ENCODE data around the gene DHX35.

Gene DHX35

DNA sequence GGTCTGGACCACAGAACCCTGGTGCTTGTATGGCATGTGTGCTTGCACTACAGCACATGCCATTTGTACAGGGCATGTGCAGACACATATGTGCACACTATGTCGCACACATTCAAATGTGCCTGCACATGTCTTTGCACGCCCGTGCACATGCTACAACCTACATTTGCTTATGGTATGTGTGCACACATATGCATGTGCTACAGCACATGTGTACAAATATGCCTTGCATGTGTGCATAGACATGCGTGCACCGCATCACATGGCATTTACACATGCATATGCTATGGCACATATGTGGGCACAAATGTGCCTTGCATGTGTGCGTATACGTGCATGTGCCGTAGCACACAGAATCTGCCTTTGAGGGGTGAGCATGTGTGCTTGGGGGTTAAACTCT, 90.5 kb downstream of the DHX35 start:
- TF ChIP-seq GLIS3 (CRISPR knock-in tag; IDR thresholded peaks at IDR 0.05): no peak
- no peak for ATAC-seq

GRCh38 chr20:39057143-39057542, 95.0 kb downstream of the DHX35 start:
- TF ChIP-seq TCF4 (CRISPR knock-in tag; IDR thresholded peaks at IDR 0.05; ENCODE audit: borderline replicate concordance) (no peak), SNAI2 (CRISPR knock-in tag; IDR thresholded peaks at IDR 0.05) (no peak), PATZ1 (CRISPR knock-in tag; IDR thresholded peaks at IDR 0.05; ENCODE audit: borderline replicate concordance) (no peak), CSRNP3 (CRISPR knock-in tag; IDR thresholded peaks at IDR 0.05) (no peak), CSDC2 (CRISPR knock-in tag; IDR thresholded peaks at IDR 0.05) (no peak), CREB5 (CRISPR knock-in tag; IDR thresholded peaks at IDR 0.05; ENCODE audit: low read depth) (no peak), ZNF565 (CRISPR knock-in tag; conservative IDR thresholded peaks at IDR 0.05; ENCODE audit: low read depth) (no peak), TSHZ2 (CRISPR knock-in tag; IDR thresholded peaks at IDR 0.05) (no peak), ZFP3 (CRISPR knock-in tag; IDR thresholded peaks at IDR 0.05) (no peak), RARB (CRISPR knock-in tag; IDR thresholded peaks at IDR 0.05) (no peak), ZNF8 (CRISPR knock-in tag; IDR thresholded peaks at IDR 0.05) (no peak), ISL1 (CRISPR knock-in tag; IDR thresholded peaks at IDR 0.05) (no peak), TOX (CRISPR knock-in tag; IDR thresholded peaks at IDR 0.05; ENCODE audit: borderline replicate concordance) (no peak)
- no peak for ATAC-seq

GRCh38 chr20:39057911-39058310, 95.8 kb downstream of the DHX35 start:
- TF ChIP-seq ISL1 (CRISPR knock-in tag; IDR thresholded peaks at IDR 0.05): no peak
- TF ChIP-seq PATZ1 (CRISPR knock-in tag; IDR thresholded peaks at IDR 0.05; ENCODE audit: borderline replicate concordance): no peak
- no peak for TF ChIP-seq ZFP3 (CRISPR knock-in tag; IDR thresholded peaks at IDR 0.05)
- TF ChIP-seq SNAI2 (CRISPR knock-in tag; IDR thresholded peaks at IDR 0.05): no peak
- no peak for TF ChIP-seq ARNTL (CRISPR knock-in tag; IDR thresholded peaks at IDR 0.05; ENCODE audit: borderline replicate concordance, low read depth)
- no peak for TF ChIP-seq POU6F1 (CRISPR knock-in tag; IDR thresholded peaks at IDR 0.05; ENCODE audit: borderline replicate concordance, low read depth)
- no peak for TF ChIP-seq TCF4 (CRISPR knock-in tag; IDR thresholded peaks at IDR 0.05; ENCODE audit: borderline replicate concordance)
- ATAC-seq: no peak

- TF ChIP-seq CSDC2 (CRISPR knock-in tag; IDR thresholded peaks at IDR 0.05): no peak
- no peak for TF ChIP-seq GLIS3 (CRISPR knock-in tag; IDR thresholded peaks at IDR 0.05)
- no peak for TF ChIP-seq RARB (CRISPR knock-in tag; IDR thresholded peaks at IDR 0.05)
- TF ChIP-seq CREB5 (CRISPR knock-in tag; IDR thresholded peaks at IDR 0.05; ENCODE audit: low read depth): no peak
- no peak for TF ChIP-seq ISL1 (CRISPR knock-in tag; IDR thresholded peaks at IDR 0.05)
- TF ChIP-seq PPARA (CRISPR knock-in tag; IDR thresholded peaks at IDR 0.05; ENCODE audit: borderline replicate concordance): no peak
- no peak for ATAC-seq
Measured at GRCh38 chr20:39059036-39059435, 96.9 kb downstream of the DHX35 start.
